Activated CD4-positive, alpha-beta T cell treated with anti-CD3 and anti-CD28 coated beads, Interleukin-2, amount 50 U/mL, for 16 hours (primary cell): ENCODE results near the gene HTATSF1.

Experiments
- DNase-seq: peaks from one replicate; pipeline ENCODE4 v3.0.0-alpha.2; 2020

Gene HTATSF1

DNA sequence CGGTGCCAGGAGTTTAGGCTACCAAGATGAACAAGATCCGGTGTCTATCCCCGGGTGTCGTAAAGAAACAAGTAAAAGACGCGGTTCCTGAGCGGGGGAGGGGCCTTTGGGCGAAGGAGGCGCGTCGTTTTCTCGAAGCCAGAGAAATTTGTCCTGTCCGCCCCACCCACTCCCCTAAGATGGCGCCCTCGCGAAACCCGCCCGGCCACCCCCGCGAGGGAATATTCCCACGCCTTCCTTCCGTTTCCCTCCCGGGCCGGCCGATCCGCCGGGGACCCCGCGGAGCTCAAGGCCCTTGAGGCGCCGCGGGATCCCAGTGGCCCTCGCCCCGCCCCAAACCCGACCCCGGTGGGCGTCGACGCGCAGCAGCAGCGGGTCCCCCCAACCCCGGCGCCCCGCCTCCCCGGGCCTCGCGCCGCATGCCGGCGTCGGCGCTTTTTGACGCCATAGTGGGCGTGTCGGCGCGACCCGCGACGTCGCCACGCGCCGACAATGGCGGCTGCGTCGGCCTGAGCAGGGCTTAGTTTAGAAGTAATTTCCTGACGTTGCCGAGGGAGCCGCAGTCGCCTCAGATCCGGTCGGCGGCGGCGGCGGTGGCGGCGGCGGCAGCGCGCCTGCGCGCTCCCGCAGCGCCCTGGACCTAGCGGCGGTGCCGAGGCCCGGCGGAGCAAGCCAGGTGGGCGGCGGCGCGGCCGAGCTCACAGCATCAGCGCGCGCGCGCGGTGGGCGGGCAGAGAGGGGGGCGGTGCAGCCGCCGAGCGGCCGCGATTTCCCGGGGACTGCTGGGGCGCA lies 432 bp upstream of the HTATSF1 start:
- DNase-seq = peak; percentile 90

DNA sequence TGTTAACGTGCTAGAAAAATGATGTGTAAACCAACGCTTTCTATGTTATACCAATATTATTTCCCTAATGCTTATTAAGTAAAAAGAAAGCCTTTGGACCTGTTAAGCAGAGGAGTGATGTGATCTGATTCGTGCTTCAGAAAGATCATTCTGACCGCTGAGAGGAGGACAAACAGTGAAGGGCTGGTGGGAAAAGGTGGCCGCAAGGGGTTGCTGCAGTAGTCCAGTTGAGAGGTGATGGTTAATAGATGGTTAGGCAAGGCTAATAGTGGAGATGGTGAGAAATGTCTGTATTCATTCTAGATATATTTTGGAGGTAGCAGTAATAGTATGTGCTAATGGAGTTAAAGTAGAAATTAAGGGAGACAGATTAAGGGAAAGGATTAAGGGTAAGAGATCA lies 21.7 kb downstream of the HTATSF1 start:
- DNase-seq = no peak

DNA sequence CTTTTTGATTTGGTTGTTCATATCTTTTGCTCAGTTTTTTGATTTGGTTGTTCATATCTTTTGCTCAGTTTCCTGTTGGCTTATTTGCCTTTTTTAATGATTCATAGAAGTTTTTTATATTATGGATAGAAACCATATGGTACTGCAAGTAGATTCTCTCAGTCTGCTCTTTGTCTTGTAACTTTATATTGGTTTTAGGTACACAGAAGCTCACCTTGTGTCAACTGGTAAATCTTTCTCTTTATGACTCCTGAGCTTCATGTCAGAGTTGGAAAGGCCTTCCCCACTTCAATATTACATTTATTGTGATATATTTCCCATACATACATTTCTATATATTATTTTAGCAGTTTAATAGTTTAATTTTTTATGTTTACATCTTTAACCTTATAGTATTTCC lies 26.4 kb downstream of the HTATSF1 start:
- no peak for DNase-seq

DNA sequence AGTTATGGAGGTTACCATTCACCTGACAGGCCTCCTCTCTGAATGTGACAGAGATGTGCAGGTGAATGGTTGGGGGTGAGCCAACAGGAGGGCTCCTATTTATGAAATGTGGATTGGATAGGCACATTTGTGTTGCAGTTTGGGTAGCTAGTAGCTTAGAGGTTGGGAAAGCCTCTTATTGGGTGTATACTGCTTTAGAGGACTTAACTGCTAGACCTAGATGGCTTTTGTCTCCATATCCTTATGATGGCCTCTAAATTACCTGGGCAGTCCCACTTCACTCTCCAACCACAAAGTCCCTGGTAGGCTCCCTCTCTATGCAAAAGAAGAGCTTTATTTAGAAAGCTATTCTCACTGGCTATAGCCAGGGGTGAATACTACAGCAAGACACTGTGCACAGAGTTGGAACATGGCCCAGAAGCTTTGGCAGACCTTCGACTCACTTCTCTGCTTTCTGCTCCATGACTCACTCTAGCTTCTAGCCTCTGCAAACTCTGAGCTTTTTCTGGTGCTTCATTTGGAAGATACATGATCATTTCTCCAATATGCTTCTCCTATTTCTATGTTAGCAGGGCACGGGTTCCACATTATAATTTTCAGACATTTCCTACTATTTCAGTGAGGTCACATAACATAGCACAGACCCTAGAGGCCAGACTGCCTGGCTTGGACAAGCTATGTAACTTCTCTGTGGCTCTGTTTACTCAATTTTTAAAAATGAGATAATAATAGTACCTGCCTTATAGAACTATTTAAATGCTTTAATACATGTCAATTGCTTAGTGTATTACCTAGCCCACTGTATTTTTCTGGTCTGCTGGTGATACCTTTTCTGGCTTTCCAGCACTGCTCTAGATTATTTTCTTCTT lies 28.6 kb downstream of the HTATSF1 start:
- DNase-seq = no peak

DNA sequence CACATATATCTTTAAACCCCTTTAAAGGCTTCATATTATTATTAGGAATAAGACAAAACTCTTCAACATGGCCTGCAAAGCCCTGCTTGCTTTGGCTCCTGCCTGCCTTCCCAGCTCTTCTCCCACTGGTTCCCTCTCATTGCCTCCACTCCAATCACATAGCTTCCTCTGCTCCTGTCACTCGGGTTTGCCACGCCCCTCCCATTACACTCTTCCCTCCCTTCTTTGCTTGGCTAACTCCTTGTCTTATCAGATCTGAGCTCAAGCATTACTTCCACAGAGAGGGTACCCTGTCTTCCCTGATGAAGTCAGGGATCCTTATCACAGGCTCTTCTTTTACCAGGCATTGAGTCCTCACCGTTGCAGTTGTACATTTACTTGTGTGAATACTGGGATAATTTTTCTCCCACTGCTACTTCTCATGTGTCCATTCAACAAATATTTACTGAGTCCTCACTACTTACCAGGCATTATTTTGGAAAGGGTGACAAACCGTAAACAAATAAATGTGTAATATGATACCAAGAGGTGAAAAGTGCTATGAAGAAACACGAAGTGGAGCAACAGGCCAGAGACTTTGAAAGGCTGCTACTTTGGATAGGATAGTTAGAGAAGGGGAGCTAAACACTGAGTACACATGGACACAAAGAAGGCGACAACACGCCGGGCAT lies 31.4 kb downstream of the HTATSF1 start:
- DNase-seq = no peak

DNA sequence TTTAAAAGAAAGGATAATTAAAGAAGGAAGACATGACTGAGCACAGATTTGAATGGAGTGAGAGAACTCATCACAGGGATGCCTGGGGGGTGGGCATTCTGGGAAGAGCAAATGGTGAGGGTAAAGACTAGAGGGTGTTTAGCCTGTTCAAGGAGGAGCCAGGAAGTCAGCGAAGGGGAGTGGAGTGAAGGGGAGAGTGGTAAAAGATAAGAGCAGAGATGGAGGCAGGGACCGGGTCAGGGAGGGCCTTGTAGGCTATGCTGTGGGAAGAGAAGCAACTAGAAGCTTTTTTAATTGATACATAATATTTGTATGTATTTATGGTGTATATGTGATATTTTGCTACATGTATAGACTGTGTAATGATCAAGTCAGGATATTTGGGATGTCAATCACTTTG lies 32.4 kb downstream of the HTATSF1 start:
- DNase-seq = no peak

DNA sequence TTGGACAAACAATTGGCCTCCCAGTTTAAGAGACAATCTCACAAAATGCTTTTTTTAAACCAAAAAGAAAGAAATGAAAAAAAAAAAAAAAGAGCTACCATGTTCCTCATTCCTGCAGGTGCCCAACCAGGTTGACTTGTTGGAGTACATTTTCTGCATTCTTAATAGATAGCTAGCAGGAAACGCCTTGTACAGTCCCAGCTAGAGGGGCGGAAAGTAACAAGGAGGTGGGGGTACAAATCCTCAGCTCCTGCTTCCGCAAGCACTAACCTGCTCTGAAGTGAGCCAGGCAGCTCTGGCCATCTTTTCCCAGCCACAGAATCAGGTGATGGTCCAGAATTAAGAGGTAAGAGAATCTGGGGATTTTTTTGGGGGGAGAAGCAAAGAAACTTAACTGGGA lies 34.6 kb downstream of the HTATSF1 start, which contains the start of gene VGLL1:
Gene VGLL1 (plus strand): TSS at position 265 of the 400 bp plus-strand sequence. CDS start 3,806 bp downstream, outside the sequence.
- DNase-seq = no peak

DNA sequence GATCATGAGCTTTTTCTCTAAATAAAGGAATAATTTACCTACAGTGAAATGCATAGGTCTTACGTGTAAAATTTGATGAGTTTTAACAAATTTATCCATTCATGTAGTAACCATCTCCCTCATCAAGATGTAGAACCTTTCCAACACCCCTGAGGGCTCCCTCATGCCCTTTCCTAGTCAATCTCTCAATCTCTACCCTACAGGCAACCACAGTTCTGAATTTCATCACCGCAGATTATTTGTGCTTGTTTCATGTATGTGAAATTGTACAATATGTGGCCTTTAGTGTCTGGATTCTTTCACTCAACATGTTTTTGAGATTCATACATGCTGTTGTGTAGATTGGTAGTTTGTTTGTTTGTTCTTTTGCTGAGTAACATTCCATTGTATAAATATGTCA lies 36.7 kb downstream of the HTATSF1 start:
- no peak for DNase-seq

DNA sequence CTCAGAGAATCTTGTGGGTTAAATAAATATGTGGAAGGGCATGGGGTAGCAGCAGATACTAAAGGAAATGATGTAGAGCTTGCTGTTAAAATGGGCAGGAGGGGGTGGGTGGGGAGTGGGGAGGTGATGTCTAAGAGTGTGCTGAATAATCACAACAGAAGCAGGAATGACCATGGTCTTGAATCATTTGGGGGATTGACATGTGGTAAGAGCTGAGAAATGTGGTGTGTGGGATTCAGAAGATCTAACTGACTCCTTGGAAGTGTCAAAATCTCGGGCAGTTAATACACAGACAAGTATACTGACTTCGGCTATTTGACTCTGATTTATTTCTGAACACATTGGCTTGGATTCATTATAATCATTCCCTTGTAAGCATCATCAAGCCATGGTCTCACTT lies 41.4 kb downstream of the HTATSF1 start:
- no peak for DNase-seq

DNA sequence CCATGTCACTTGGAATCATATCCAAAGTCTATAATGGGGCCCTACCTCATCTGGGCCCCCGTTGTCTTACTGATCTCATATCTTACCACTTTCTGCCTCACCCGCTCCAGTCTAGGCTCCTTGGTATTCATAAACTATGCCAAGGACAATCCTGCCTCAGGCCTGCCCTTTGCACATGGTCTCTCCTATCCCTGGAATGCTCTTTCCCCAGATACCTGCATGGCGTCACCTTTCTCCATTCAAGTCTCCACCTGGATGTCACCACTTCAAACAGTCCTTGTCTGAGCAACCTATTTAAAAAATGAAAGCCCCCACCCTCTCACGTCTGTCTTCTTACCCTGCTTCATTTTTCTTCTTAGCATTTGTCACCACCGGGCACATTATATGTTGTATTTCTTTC lies 42.8 kb downstream of the HTATSF1 start:
- DNase-seq = no peak

DNA sequence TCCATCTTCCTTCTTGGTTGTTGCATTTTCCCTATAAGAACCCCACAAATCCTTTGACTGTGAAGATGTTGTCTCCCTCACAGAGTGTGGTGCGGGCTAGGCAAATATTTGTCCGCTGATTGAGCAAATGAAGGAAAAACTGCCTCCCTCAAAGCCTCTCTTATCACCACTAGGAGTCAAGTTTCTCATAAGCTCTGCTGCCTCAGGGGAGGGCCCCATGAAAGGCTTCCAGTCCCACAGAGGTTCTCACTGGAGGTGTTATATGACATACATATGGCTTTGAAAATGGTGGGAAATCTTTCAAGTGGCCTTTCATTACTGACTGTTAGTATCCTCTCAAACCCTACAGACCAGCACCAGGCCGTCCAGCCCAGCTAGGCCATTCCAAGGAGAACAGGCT lies 43.9 kb downstream of the HTATSF1 start:
- DNase-seq = no peak

DNA sequence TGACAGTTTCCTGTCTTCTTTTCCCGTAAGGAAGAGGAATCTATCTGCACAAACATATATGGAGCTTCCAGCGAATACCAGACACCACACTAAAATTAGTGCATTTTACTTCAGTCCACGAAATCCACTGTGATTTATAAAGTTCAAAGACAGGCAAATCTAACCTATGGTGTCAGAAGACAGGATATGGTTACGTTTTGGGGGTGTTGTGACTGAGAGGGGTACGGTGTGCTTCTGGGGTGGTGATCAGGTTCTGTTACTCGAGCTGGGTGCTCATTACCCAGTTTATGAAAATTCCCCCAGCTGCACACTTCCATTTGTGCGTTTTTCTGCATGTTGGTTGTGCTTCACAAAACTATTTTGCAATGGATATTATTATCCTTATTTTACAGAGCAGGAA lies 44.9 kb downstream of the HTATSF1 start:
- no peak for DNase-seq

DNA sequence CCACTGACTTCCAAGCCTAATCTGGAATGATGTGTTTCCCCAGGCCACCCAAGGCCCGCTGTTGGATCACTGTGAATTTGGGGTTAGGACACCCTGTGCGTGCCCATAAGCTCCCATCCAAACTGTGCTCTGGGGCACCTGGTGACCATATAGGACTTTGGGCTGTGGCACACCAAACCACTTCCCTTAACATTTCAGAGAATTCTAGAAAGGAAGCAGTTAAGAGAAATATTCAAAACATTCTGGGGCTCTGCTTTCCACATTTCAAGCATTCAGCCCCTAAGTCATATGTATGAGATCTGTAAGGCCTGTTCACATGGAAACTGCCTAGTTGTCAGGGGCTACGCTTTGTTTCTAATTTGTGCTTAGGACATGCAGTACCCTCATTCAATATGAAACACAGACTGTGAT lies 49.0 kb downstream of the HTATSF1 start:
- peak; percentile 8 for DNase-seq

DNA sequence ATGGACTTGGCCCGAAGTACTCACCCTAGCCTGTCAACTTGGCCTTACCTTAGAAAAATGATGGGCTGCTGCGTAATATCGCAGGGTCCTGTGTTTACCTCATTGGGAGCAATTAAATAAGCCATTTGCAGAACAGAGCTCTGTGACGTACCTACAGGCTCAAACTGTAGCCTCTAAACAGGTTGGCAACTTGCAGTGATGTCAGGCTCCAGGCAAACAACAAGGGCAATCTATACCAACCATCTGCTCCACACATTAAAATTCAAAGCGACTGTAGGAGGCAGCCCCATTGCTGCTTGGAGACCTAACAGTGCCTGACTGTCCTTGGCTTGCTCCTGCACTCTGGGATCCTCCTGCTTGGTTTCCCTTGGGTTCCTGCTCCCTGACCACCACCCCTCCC lies 51.8 kb downstream of the HTATSF1 start:
- no peak for DNase-seq

DNA sequence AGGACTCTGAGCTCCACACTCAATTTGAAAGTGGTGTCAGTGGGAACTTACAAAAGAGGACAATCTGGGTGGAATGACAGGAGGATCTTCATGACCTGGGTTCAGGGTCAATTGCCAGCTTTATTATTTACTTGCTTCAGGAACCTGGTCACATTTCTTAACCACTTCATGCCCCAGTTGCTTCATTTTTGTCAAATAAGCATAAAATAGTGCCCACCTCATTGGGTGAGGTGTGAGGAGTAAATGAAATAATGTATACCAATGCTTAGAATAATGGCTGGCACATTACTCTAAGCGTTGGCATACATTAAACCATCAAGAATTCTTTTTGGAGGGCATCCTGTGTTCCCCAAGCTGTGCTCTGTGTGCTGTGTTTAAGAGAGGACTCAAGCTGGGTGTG lies 54.0 kb downstream of the HTATSF1 start:
- no peak for DNase-seq

DNA sequence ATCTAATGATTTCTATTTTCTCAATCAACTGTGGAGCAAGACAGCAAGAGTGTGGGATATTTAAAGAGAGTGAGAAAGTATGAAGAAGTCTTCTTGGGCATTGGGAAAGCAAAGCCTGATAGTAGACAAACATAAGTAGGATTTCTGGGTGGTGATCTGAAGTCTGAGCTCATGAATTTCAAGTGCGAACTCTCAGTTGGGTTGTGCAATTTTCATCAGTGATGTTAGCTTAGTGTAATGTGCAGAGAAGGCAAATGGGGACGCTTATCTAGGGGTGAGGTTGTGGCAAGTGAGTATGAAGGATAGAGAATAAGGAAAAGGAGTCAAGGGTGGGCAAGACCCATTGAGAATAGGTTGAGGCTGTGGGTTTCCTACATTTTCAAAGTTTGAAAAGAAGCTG lies 58.3 kb downstream of the HTATSF1 start:
- DNase-seq = no peak
